HepG2 (cell line): ENCODE data around the gene GTF2H4.

Experiments
- FOSL1 ChIP-seq: sonication (generic); formaldehyde crosslinking; IDR thresholded peaks from 2 replicates; pipeline ENCODE4 v1.9.0; 2021; ENCODE audit warnings: missing genetic modification reagents, borderline replicate concordance
- HMGA1 ChIP-seq: sonication (generic); formaldehyde crosslinking; conservative IDR thresholded peaks from 2 replicates; pipeline ENCODE4 v1.4.0; 2020; ENCODE audit warnings: missing genetic modification reagents
- MZF1 ChIP-seq: sonication (generic); formaldehyde crosslinking; IDR thresholded peaks from 2 replicates; pipeline ENCODE4 v1.8.1; 2023; ENCODE audit warnings: mild to moderate bottlenecking, missing genetic modification reagents, borderline replicate concordance
- TF ChIP-seq, protein P1 (sequence below): sonication (generic); formaldehyde crosslinking; IDR thresholded peaks from 2 replicates; pipeline ENCODE4 v1.5.0; 2020; ENCODE audit warnings: mild to moderate bottlenecking, missing genetic modification reagents, moderate library complexity
- TF ChIP-seq, protein P2 (sequence below): sonication (generic); formaldehyde crosslinking; IDR thresholded peaks from 2 replicates; pipeline ENCODE4 v1.4.0; 2020; ENCODE audit warnings: missing genetic modification reagents
- TF ChIP-seq, protein P3 (sequence below): sonication (generic); formaldehyde crosslinking; IDR thresholded peaks from 2 replicates; pipeline ENCODE4 v1.5.1; 2020; ENCODE audit warnings: mild to moderate bottlenecking, missing genetic modification reagents, moderate library complexity

DNA sequence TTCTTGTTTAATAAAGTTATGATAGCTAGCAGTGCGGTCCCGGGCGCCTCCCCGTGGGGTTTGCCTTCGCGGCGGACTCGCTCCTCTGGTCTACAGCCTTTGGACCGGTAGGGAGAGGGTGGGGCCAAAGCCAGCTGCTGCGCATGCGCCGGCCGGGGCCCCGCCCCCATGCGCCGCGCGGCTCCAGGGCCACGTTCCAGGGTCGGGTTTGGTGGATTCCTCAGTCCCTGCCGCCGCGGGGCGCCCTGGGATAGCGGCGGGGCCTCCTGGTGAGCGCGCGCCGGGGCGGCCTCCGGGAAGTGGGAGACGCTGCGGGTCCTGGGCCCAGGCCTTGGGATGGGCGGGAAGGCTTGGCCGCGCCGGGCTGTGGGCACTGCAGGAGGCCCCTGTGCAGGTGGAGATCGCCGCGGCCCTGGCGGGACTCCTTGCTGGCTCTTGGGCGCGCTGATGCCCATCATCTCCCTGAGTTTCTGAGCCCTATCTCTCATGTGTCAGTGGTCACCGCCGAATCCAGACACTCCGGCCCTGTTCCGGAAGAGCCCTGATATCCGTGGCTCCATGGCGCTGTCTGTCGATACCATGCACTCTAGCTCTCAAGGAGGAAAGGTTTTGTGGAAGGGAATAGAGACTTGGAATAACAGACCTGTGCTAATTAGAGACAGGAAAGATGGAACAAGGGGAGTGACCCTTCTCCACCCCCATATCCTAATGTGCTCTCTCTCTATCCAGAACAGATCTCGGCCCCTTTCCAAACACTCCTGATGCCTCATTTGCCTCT lies 6.3 kb downstream of the GTF2H4 start, which contains the start of gene VARS2:
- TF ChIP-seq MZF1 (CRISPR knock-in tag) (0 out of 2 replicates have a peak, but pooled peaks have one; percentile 87), HMGA1 (CRISPR knock-in tag) (no peak), FOSL1 (CRISPR knock-in tag) (no peak)
- TF ChIP-seq, protein P1, sequence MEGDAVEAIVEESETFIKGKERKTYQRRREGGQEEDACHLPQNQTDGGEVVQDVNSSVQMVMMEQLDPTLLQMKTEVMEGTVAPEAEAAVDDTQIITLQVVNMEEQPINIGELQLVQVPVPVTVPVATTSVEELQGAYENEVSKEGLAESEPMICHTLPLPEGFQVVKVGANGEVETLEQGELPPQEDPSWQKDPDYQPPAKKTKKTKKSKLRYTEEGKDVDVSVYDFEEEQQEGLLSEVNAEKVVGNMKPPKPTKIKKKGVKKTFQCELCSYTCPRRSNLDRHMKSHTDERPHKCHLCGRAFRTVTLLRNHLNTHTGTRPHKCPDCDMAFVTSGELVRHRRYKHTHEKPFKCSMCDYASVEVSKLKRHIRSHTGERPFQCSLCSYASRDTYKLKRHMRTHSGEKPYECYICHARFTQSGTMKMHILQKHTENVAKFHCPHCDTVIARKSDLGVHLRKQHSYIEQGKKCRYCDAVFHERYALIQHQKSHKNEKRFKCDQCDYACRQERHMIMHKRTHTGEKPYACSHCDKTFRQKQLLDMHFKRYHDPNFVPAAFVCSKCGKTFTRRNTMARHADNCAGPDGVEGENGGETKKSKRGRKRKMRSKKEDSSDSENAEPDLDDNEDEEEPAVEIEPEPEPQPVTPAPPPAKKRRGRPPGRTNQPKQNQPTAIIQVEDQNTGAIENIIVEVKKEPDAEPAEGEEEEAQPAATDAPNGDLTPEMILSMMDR (CRISPR knock-in tag): peak; percentile 81
- TF ChIP-seq, protein P2, sequence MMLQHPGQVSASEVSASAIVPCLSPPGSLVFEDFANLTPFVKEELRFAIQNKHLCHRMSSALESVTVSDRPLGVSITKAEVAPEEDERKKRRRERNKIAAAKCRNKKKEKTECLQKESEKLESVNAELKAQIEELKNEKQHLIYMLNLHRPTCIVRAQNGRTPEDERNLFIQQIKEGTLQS (CRISPR knock-in tag): peak; percentile 83; the same call in 1 of the 2 replicates
- TF ChIP-seq, protein P3, sequence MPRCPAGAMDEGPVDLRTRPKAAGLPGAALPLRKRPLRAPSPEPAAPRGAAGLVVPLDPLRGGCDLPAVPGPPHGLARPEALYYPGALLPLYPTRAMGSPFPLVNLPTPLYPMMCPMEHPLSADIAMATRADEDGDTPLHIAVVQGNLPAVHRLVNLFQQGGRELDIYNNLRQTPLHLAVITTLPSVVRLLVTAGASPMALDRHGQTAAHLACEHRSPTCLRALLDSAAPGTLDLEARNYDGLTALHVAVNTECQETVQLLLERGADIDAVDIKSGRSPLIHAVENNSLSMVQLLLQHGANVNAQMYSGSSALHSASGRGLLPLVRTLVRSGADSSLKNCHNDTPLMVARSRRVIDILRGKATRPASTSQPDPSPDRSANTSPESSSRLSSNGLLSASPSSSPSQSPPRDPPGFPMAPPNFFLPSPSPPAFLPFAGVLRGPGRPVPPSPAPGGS (CRISPR knock-in tag): peak; percentile 94
